PFSK-1 (cell line): ENCODE measurements around the gene LRRTM1.

Source experiments
- FOXP2 ChIP-seq: optimal IDR thresholded peaks from 2 replicates; pipeline ENCODE3; 2011; ENCODE audit warnings: borderline replicate concordance, control low read depth, inconsistent platforms; ENCODE audit not compliant: insufficient read depth; ENCODE audit errors: extremely low read length, extremely low read depth
- POLR2AphosphoS5 ChIP-seq: IDR thresholded peaks from 2 replicates; pipeline ENCODE4 v1.6.1; 2012; ENCODE audit warnings: low read depth, mild to moderate bottlenecking, control low read depth, low read length, moderate library complexity
- REST ChIP-seq, 2 experiments: IDR thresholded peaks; 2 replicates each; pipeline versions ENCODE4 v1.6.1 to v1.8.0; 2011 to 2012; ENCODE audit warnings: low read depth in 2 of 2, low read length in 2 of 2, control low read depth in 1 of 2, inconsistent platforms in 1 of 2, mild to moderate bottlenecking in 1 of 2, moderate library complexity in 1 of 2; ENCODE audit not compliant: insufficient read depth in 1 of 2
- SIN3A ChIP-seq: IDR thresholded peaks from 2 replicates; pipeline ENCODE4 v1.6.1; 2012; ENCODE audit warnings: mild to moderate bottlenecking, low read length, moderate library complexity, borderline replicate concordance; ENCODE audit not compliant: insufficient read depth
- TAF1 ChIP-seq: IDR thresholded peaks from 2 replicates; pipeline ENCODE4 v1.6.1; 2012; ENCODE audit warnings: low read length, control low read depth, borderline replicate concordance; ENCODE audit not compliant: insufficient read depth

Gene LRRTM1

GRCh38 chr2:80256782-80257167 is 47.8 kb downstream of the LRRTM1 start:
- TF ChIP-seq SIN3A, result no peak
- TF ChIP-seq POLR2AphosphoS5, result no peak
- no peak for TF ChIP-seq TAF1
- no peak for TF ChIP-seq REST (IDR thresholded peaks at IDR 0.05; ENCODE audit: insufficient read depth in 1 of 2, low read depth in 2 of 2, low read length in 2 of 2)
- TF ChIP-seq FOXP2, result no peak

- TF ChIP-seq REST (IDR thresholded peaks at IDR 0.05; ENCODE audit: insufficient read depth in 1 of 2, low read depth in 2 of 2, low read length in 2 of 2) (no peak), POLR2AphosphoS5 (no peak), FOXP2 (no peak), SIN3A (no peak), TAF1 (no peak)
These were observed 48.4 kb downstream of the LRRTM1 start for GRCh38 chr2:80255918-80256781.

- TF ChIP-seq TAF1, result no peak
These were observed 52.1 kb downstream of the LRRTM1 start for GRCh38 chr2:80252294-80252986.
